GM23248 (cell line): ENCODE results near the gene PCDHGC4. TPM values are rescaled to one million over a fixed set of nuclear protein-coding genes. Genes with fewer than 3 reads are reported as not detected.
A peak's percentile ranks its signal among the peaks of the same experiment; 100 is the strongest.

ENCODE experiments used
- DNase-seq: peaks from one replicate; pipeline ENCODE4 v3.0.0-alpha.2; 2015
- H2AFZ ChIP-seq: fragments of 200-600 bp; sonication (generic); 2 replicates; pipeline ENCODE4 v1.6.1; 2016; ENCODE audit warnings: antibody characterized with exemption
- H3F3A ChIP-seq: fragments of 200-600 bp; sonication (generic); 2 replicates; pipeline ENCODE4 v1.6.1; 2016; ENCODE audit warnings: mild to moderate bottlenecking, antibody characterized with exemption, mixed run types; ENCODE audit not compliant: insufficient read depth
- H3K27ac ChIP-seq: fragments of 200-600 bp; sonication (generic); 2 replicates; pipeline ENCODE4 v1.5.1; 2016; ENCODE audit warnings: mild to moderate bottlenecking
- H3K27me3 ChIP-seq: fragments of 200-600 bp; sonication (generic); replicated peaks from 2 replicates; pipeline ENCODE4 v1.6.1; 2016; ENCODE audit warnings: mild to moderate bottlenecking; ENCODE audit not compliant: insufficient read depth
- H3K36me3 ChIP-seq: fragments of 200-600 bp; sonication (generic); 2 replicates; pipeline ENCODE4 v1.6.1; 2016; ENCODE audit warnings: low read depth, mild to moderate bottlenecking
- H3K4me1 ChIP-seq: fragments of 200-600 bp; sonication (generic); 2 replicates; pipeline ENCODE4 v1.6.1; 2016; ENCODE audit warnings: mild to moderate bottlenecking; ENCODE audit not compliant: insufficient read depth
- H3K4me2 ChIP-seq: fragments of 200-600 bp; sonication (generic); one replicate; pipeline ENCODE4 v1.6.1; 2016; ENCODE audit warnings: mild to moderate bottlenecking; ENCODE audit not compliant: unreplicated experiment
- H3K4me3 ChIP-seq: fragments of 200-600 bp; sonication (generic); 2 replicates; pipeline ENCODE4 v1.5.1; 2016; ENCODE audit warnings: mild to moderate bottlenecking
- H3K79me2 ChIP-seq: fragments of 200-600 bp; sonication (generic); 2 replicates; pipeline ENCODE4 v1.6.1; 2016; ENCODE audit warnings: mild to moderate bottlenecking; ENCODE audit not compliant: insufficient read depth
- H3K9ac ChIP-seq: fragments of 200-600 bp; sonication (generic); 2 replicates; pipeline ENCODE4 v1.6.1; 2016; ENCODE audit warnings: mild to moderate bottlenecking
- H3K9me2 ChIP-seq: fragments of 200-600 bp; sonication (generic); 2 replicates; pipeline ENCODE4 v1.6.1; 2016; ENCODE audit warnings: mixed run types, mild to moderate bottlenecking, moderate library complexity; ENCODE audit not compliant: insufficient read depth
- H3K9me3 ChIP-seq: fragments of 200-600 bp; sonication (generic); one replicate; pipeline ENCODE4 v1.6.1; 2017; ENCODE audit warnings: low read depth
- H4K20me1 ChIP-seq: fragments of 200-600 bp; sonication (generic); 2 replicates; pipeline ENCODE4 v1.6.0; 2016; ENCODE audit not compliant: insufficient read depth
- EZH2 ChIP-seq: fragments of 200-600 bp; sonication (generic); IDR thresholded peaks from 2 replicates; pipeline ENCODE4 v1.6.1; 2018; ENCODE audit warnings: antibody characterized with exemption, mild to moderate bottlenecking; ENCODE audit not compliant: insufficient read depth, poor library complexity, severe bottlenecking
- EZH2phosphoT487 ChIP-seq: fragments of 200-600 bp; sonication (generic); IDR thresholded peaks from 2 replicates; pipeline ENCODE4 v1.6.1; 2018; ENCODE audit warnings: antibody characterized with exemption, moderate library complexity, mild to moderate bottlenecking, low read depth; ENCODE audit not compliant: insufficient read depth
- WGBS, 2 experiments: methylation state at CpG; one replicate each; pipeline ENCODE4 v1.1.6; 2015 to 2017; ENCODE audit warnings: low lambda C conversion rate in 2 of 2, low coverage in 1 of 2; ENCODE audit errors: missing lambda C conversion rate in 2 of 2; 5-methylcytosine and 5-hydroxymethylcytosine counted together
- in situ Hi-C: fragments of 300-500 bp; cut with MboI; formaldehyde crosslinking; loops from 2 replicates; pipeline ENCODE4 v1.15.0; 2020
- polyA plus RNA-seq: library from polyadenylated mRNA; unstranded; fragments of >200 nt; fragmentation: Nextera tagmentation; extraction: Ambion mirVana; gene quantifications from 2 replicates; pipeline ENCODE4 v1.2.1, GENCODE V29; 2016
- total RNA-seq: library from RNA; depleted of rRNA; stranded (reverse); fragments of >200 nt; shearing (Covaris generic); gene quantifications from 2 replicates; pipeline ENCODE4 v1.2.3, GENCODE V29; 2014

Gene PCDHGC4
- total and polyA plus RNA-seq, 2 experiments from 2014 or later, result 0.16 to 0.54 TPM

DNA sequence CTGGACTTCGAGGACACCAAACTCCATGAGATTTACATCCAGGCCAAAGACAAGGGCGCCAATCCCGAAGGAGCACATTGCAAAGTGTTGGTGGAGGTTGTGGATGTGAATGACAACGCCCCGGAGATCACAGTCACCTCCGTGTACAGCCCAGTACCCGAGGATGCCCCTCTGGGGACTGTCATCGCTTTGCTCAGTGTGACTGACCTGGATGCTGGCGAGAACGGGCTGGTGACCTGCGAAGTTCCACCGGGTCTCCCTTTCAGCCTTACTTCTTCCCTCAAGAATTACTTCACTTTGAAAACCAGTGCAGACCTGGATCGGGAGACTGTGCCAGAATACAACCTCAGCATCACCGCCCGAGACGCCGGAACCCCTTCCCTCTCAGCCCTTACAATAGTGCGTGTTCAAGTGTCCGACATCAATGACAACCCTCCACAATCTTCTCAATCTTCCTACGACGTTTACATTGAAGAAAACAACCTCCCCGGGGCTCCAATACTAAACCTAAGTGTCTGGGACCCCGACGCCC is 7.7 kb upstream of the PCDHGC4 start:
- H2AFZ ChIP-seq, result no peak overlapping the region
- TF ChIP-seq EZH2, result no peak
- peaks cover 58% of the 10 kb centered on the region for H3K79me2 ChIP-seq
- H3K4me1 ChIP-seq, result peaks cover 29% of the 10 kb centered on the region
- peak overlapping the region; percentile 88 for H3K4me3 ChIP-seq
- H3K36me3 ChIP-seq, result no peaks in the 10 kb centered on the region; the same call in 1 of the 2 replicates
- H3F3A ChIP-seq, result peaks cover 47% of the 10 kb centered on the region
- H3K4me2 ChIP-seq, result peak overlapping the region; percentile 93
- no peaks in the 10 kb centered on the region for H3K27me3 ChIP-seq
- WGBS, 2 experiments, result 5 to 8% methylated on average over 24 of the region's 24 CpGs
- H3K9me3 ChIP-seq, result no peaks in the 10 kb centered on the region
- H3K9me2 ChIP-seq, result no peaks in the 10 kb centered on the region
- DNase-seq, result peak; percentile 33
- in situ Hi-C loops, result no loop called here
- H3K9ac ChIP-seq, result peak overlapping the region; percentile 84
- H3K27ac ChIP-seq, result peak overlapping the region; percentile 76
- H4K20me1 ChIP-seq, result peaks cover 9% of the 10 kb centered on the region; the same call in 1 of the 2 replicates

DNA sequence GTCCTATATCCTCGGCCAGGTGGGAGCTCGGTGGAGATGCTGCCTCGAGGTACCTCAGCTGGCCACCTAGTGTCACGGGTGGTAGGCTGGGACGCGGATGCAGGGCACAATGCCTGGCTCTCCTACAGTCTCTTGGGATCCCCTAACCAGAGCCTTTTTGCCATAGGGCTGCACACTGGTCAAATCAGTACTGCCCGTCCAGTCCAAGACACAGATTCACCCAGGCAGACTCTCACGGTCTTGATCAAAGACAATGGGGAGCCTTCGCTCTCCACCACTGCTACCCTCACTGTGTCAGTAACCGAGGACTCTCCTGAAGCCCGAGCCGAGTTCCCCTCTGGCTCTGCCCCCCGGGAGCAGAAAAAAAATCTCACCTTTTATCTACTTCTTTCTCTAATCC is 7.0 kb upstream of the PCDHGC4 start:
- in situ Hi-C loops, result no loop called here
- H4K20me1 ChIP-seq, result peaks cover 9% of the 10 kb centered on the region; the same call in 1 of the 2 replicates
- H3K9ac ChIP-seq, result peak overlapping the region; percentile 84
- H3F3A ChIP-seq, result peaks cover 47% of the 10 kb centered on the region
- peak overlapping the region; percentile 93 for H3K4me2 ChIP-seq
- H3K9me2 ChIP-seq, result no peaks in the 10 kb centered on the region
- peaks cover 60% of the 10 kb centered on the region for H3K79me2 ChIP-seq
- H3K27ac ChIP-seq, result peak overlapping the region; percentile 76; the same call in 1 of the 2 replicates
- H3K4me3 ChIP-seq, result peak overlapping the region; percentile 88
- TF ChIP-seq EZH2 (no peak), EZH2phosphoT487 (no peak)
- peak; percentile 54 for DNase-seq
- no peak overlapping the region for H2AFZ ChIP-seq
- WGBS, 2 experiments, result 10% methylated on average over 13 of the region's 13 CpGs
- H3K9me3 ChIP-seq, result no peaks in the 10 kb centered on the region
- H3K36me3 ChIP-seq, result no peaks in the 10 kb centered on the region; the same call in 1 of the 2 replicates
- peaks cover 29% of the 10 kb centered on the region for H3K4me1 ChIP-seq
- H3K27me3 ChIP-seq, result no peaks in the 10 kb centered on the region

DNA sequence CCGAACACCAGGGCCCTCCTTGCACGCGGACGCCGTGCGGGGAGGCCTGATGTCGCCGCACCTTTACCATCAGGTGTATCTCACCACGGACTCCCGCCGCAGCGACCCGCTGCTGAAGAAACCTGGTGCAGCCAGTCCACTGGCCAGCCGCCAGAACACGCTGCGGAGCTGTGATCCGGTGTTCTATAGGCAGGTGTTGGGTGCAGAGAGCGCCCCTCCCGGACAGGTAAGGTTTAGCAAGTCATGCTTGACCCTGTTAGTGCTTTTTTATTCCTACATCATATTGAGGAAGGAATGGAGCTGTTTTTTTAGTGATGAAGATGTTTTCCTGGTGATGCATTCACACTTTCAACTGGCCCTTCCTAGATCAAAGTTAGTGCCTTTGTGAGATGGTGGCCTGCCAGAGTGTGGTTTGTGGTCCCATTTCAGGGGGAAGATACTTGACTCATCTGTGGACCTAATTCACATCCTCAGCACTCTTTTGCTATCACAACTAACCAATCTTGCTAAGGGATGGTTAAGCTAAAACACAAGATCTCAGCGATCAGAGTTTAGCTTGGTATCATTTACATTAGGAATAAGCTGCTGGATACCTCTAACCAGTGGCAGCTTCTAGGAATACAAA is 6.4 kb upstream of the PCDHGC4 start:
- no peaks in the 10 kb centered on the region for H3K27me3 ChIP-seq
- in situ Hi-C loops, result no loop called here
- TF ChIP-seq EZH2phosphoT487 (no peak), EZH2 (no peak)
- no peaks in the 10 kb centered on the region for H3K9me3 ChIP-seq
- H3K36me3 ChIP-seq, result no peaks in the 10 kb centered on the region; the same call in 1 of the 2 replicates
- peak overlapping the region; percentile 93 for H3K4me2 ChIP-seq
- H3K9ac ChIP-seq, result peak overlapping the region; percentile 84
- WGBS, 2 experiments, result 4% methylated on average over 20 of the region's 20 CpGs
- H3K4me1 ChIP-seq, result peaks cover 29% of the 10 kb centered on the region
- peaks cover 66% of the 10 kb centered on the region for H3K79me2 ChIP-seq
- peaks cover 41% of the 10 kb centered on the region for H3F3A ChIP-seq
- no peaks in the 10 kb centered on the region for H3K9me2 ChIP-seq
- H3K4me3 ChIP-seq, result peak overlapping the region; percentile 88
- no peak overlapping the region for H2AFZ ChIP-seq
- H4K20me1 ChIP-seq, result peaks cover 9% of the 10 kb centered on the region; the same call in 1 of the 2 replicates
- DNase-seq, result peak; percentile 58
- no peak overlapping the region for H3K27ac ChIP-seq

- no peak for TF ChIP-seq EZH2
- TF ChIP-seq EZH2phosphoT487, result no peak
- no peaks in the 10 kb centered on the region for H3K9me2 ChIP-seq
- peaks cover 37% of the 10 kb centered on the region for H3K4me1 ChIP-seq
- no peak overlapping the region for H2AFZ ChIP-seq
- no peak overlapping the region for H3K4me2 ChIP-seq
- H3K27me3 ChIP-seq, result no peaks in the 10 kb centered on the region
- peaks cover 33% of the 10 kb centered on the region for H3F3A ChIP-seq
- DNase-seq, result peak; percentile 43
- H3K4me3 ChIP-seq, result no peak overlapping the region
- in situ Hi-C loops, result no loop called here
- no peak overlapping the region for H3K27ac ChIP-seq
- H3K9ac ChIP-seq, result no peak overlapping the region
- peaks cover 72% of the 10 kb centered on the region for H3K79me2 ChIP-seq
- H3K9me3 ChIP-seq, result no peaks in the 10 kb centered on the region
- peaks cover 9% of the 10 kb centered on the region; the same call in 1 of the 2 replicates for H4K20me1 ChIP-seq
- no peaks in the 10 kb centered on the region; the same call in 1 of the 2 replicates for H3K36me3 ChIP-seq
These were observed 5.1 kb upstream of the PCDHGC4 start for GRCh38 chr5:141479776-141480175.
